Measurements from ENCODE around the gene CSF2.

CSF2 gene

GRCh38 chr5:132095424-132095972, 21.9 kb downstream of the CSF2 start:
- Histone ChIP-seq H3K27me3 (replicated peaks; ENCODE audit: control insufficient read depth, insufficient read depth, low read length) (no peaks in the 10 kb centered on the region), H3K4me1 (ENCODE audit: control insufficient read depth, insufficient read depth, low read length) (peaks cover 18% of the 10 kb centered on the region), H3K36me3 (ENCODE audit: control insufficient read depth, insufficient read depth, low read length, severe bottlenecking) (no peaks in the 10 kb centered on the region), H3K4me3 (ENCODE audit: low read length) (no peak overlapping the region), H3K9ac (ENCODE audit: low read length) (no peak overlapping the region), H3K9me3 (ENCODE audit: control insufficient read depth, low read length) (no peaks in the 10 kb centered on the region)
- no peak for DNase-seq (ENCODE audit: low read depth)

GRCh38 chr5:132096904-132097303, 23.3 kb downstream of the CSF2 start:
- H3K9me3 ChIP-seq (ENCODE audit: control insufficient read depth, low read length): no peaks in the 10 kb centered on the region
- no peak for DNase-seq (ENCODE audit: low read depth)
- H3K4me1 ChIP-seq (ENCODE audit: control insufficient read depth, insufficient read depth, low read length): peaks cover 18% of the 10 kb centered on the region
- H3K4me3 ChIP-seq (ENCODE audit: low read length): no peak overlapping the region
- H3K36me3 ChIP-seq (ENCODE audit: control insufficient read depth, insufficient read depth, low read length, severe bottlenecking): no peaks in the 10 kb centered on the region
- no peak overlapping the region for H3K9ac ChIP-seq (ENCODE audit: low read length)
- H3K27me3 ChIP-seq (replicated peaks; ENCODE audit: control insufficient read depth, insufficient read depth, low read length): no peaks in the 10 kb centered on the region

- Histone ChIP-seq H3K9me3 (ENCODE audit: control insufficient read depth, low read length) (no peaks in the 10 kb centered on the region), H3K9ac (ENCODE audit: low read length) (no peak overlapping the region), H3K4me1 (ENCODE audit: control insufficient read depth, insufficient read depth, low read length) (peaks cover 23% of the 10 kb centered on the region), H3K4me3 (ENCODE audit: low read length) (no peak overlapping the region), H3K36me3 (ENCODE audit: control insufficient read depth, insufficient read depth, low read length, severe bottlenecking) (no peaks in the 10 kb centered on the region), H3K27me3 (replicated peaks; ENCODE audit: control insufficient read depth, insufficient read depth, low read length) (no peaks in the 10 kb centered on the region)
- peak; percentile 19 for DNase-seq (ENCODE audit: low read depth)
These were observed 24.6 kb downstream of the CSF2 start for GRCh38 chr5:132098151-132098594.

- H3K4me3 ChIP-seq (ENCODE audit: low read length): no peak overlapping the region
- no peak for DNase-seq (ENCODE audit: low read depth)
- H3K9me3 ChIP-seq (ENCODE audit: control insufficient read depth, low read length): no peaks in the 10 kb centered on the region
- peaks cover 28% of the 10 kb centered on the region for H3K4me1 ChIP-seq (ENCODE audit: control insufficient read depth, insufficient read depth, low read length)
- H3K9ac ChIP-seq (ENCODE audit: low read length): no peak overlapping the region
- no peaks in the 10 kb centered on the region for H3K36me3 ChIP-seq (ENCODE audit: control insufficient read depth, insufficient read depth, low read length, severe bottlenecking)
- no peaks in the 10 kb centered on the region for H3K27me3 ChIP-seq (replicated peaks; ENCODE audit: control insufficient read depth, insufficient read depth, low read length)
These were observed 25.0 kb downstream of the CSF2 start for GRCh38 chr5:132098621-132099020.

GRCh38 chr5:132099076-132099748, 25.6 kb downstream of the CSF2 start:
- DNase-seq (ENCODE audit: low read depth): no peak
- H3K9me3 ChIP-seq (ENCODE audit: control insufficient read depth, low read length): no peaks in the 10 kb centered on the region
- no peak overlapping the region for H3K9ac ChIP-seq (ENCODE audit: low read length)
- no peaks in the 10 kb centered on the region for H3K27me3 ChIP-seq (replicated peaks; ENCODE audit: control insufficient read depth, insufficient read depth, low read length)
- H3K4me3 ChIP-seq (ENCODE audit: low read length): no peak overlapping the region
- H3K4me1 ChIP-seq (ENCODE audit: control insufficient read depth, insufficient read depth, low read length): peaks cover 32% of the 10 kb centered on the region
- H3K36me3 ChIP-seq (ENCODE audit: control insufficient read depth, insufficient read depth, low read length, severe bottlenecking): no peaks in the 10 kb centered on the region

- Histone ChIP-seq H3K4me3 (ENCODE audit: low read length) (no peak overlapping the region), H3K27me3 (replicated peaks; ENCODE audit: control insufficient read depth, insufficient read depth, low read length) (no peaks in the 10 kb centered on the region), H3K36me3 (ENCODE audit: control insufficient read depth, insufficient read depth, low read length, severe bottlenecking) (no peaks in the 10 kb centered on the region), H3K9me3 (ENCODE audit: control insufficient read depth, low read length) (no peaks in the 10 kb centered on the region), H3K4me1 (ENCODE audit: control insufficient read depth, insufficient read depth, low read length) (peaks cover 26% of the 10 kb centered on the region), H3K9ac (ENCODE audit: low read length) (no peak overlapping the region)
- DNase-seq (ENCODE audit: low read depth): no peak
These were observed 26.3 kb downstream of the CSF2 start for GRCh38 chr5:132099905-132100304.

GRCh38 chr5:132100672-132101261, 27.2 kb downstream of the CSF2 start:
- Histone ChIP-seq H3K9me3 (ENCODE audit: control insufficient read depth, low read length) (no peaks in the 10 kb centered on the region), H3K9ac (ENCODE audit: low read length) (no peak overlapping the region), H3K4me1 (ENCODE audit: control insufficient read depth, insufficient read depth, low read length) (peaks cover 20% of the 10 kb centered on the region), H3K4me3 (ENCODE audit: low read length) (no peak overlapping the region), H3K36me3 (ENCODE audit: control insufficient read depth, insufficient read depth, low read length, severe bottlenecking) (no peaks in the 10 kb centered on the region), H3K27me3 (replicated peaks; ENCODE audit: control insufficient read depth, insufficient read depth, low read length) (no peaks in the 10 kb centered on the region)
- DNase-seq (ENCODE audit: low read depth): no peak

- H3K9ac ChIP-seq (ENCODE audit: low read length): no peak overlapping the region
- H3K4me3 ChIP-seq (ENCODE audit: low read length): no peak overlapping the region
- H3K9me3 ChIP-seq (ENCODE audit: control insufficient read depth, low read length): no peaks in the 10 kb centered on the region
- H3K27me3 ChIP-seq (replicated peaks; ENCODE audit: control insufficient read depth, insufficient read depth, low read length): no peaks in the 10 kb centered on the region
- peaks cover 20% of the 10 kb centered on the region for H3K4me1 ChIP-seq (ENCODE audit: control insufficient read depth, insufficient read depth, low read length)
- H3K36me3 ChIP-seq (ENCODE audit: control insufficient read depth, insufficient read depth, low read length, severe bottlenecking): no peaks in the 10 kb centered on the region
- no peak for DNase-seq (ENCODE audit: low read depth)
These were observed 27.8 kb downstream of the CSF2 start for GRCh38 chr5:132101385-132101880.

GRCh38 chr5:132102101-132102701, 28.6 kb downstream of the CSF2 start:
- no peak for DNase-seq (ENCODE audit: low read depth)
- Histone ChIP-seq H3K36me3 (ENCODE audit: control insufficient read depth, insufficient read depth, low read length, severe bottlenecking) (no peaks in the 10 kb centered on the region), H3K4me1 (ENCODE audit: control insufficient read depth, insufficient read depth, low read length) (peaks cover 20% of the 10 kb centered on the region), H3K9ac (ENCODE audit: low read length) (no peak overlapping the region), H3K27me3 (replicated peaks; ENCODE audit: control insufficient read depth, insufficient read depth, low read length) (no peaks in the 10 kb centered on the region), H3K9me3 (ENCODE audit: control insufficient read depth, low read length) (no peaks in the 10 kb centered on the region), H3K4me3 (ENCODE audit: low read length) (no peak overlapping the region)

GRCh38 chr5:132102944-132103331, 29.3 kb downstream of the CSF2 start:
- Histone ChIP-seq H3K36me3 (ENCODE audit: control insufficient read depth, insufficient read depth, low read length, severe bottlenecking) (no peaks in the 10 kb centered on the region), H3K4me1 (ENCODE audit: control insufficient read depth, insufficient read depth, low read length) (peaks cover 20% of the 10 kb centered on the region), H3K4me3 (ENCODE audit: low read length) (no peak overlapping the region), H3K9me3 (ENCODE audit: control insufficient read depth, low read length) (no peaks in the 10 kb centered on the region), H3K9ac (ENCODE audit: low read length) (no peak overlapping the region), H3K27me3 (replicated peaks; ENCODE audit: control insufficient read depth, insufficient read depth, low read length) (no peaks in the 10 kb centered on the region)
- DNase-seq (ENCODE audit: low read depth): no peak

- Histone ChIP-seq H3K27me3 (replicated peaks; ENCODE audit: control insufficient read depth, insufficient read depth, low read length) (no peaks in the 10 kb centered on the region), H3K4me1 (ENCODE audit: control insufficient read depth, insufficient read depth, low read length) (peaks cover 20% of the 10 kb centered on the region), H3K36me3 (ENCODE audit: control insufficient read depth, insufficient read depth, low read length, severe bottlenecking) (no peaks in the 10 kb centered on the region), H3K9ac (ENCODE audit: low read length) (no peak overlapping the region), H3K4me3 (ENCODE audit: low read length) (no peak overlapping the region), H3K9me3 (ENCODE audit: control insufficient read depth, low read length) (no peaks in the 10 kb centered on the region)
- DNase-seq (ENCODE audit: low read depth): peak; percentile 90
These were observed 29.9 kb downstream of the CSF2 start for GRCh38 chr5:132103332-132103951.

Measured in adipocyte (in vitro differentiated cells).